ENCODE results near the gene SDK1. TPM values are rescaled to one million over a fixed set of nuclear protein-coding genes. Genes with fewer than 3 reads are reported as not detected.

Gene SDK1
- total RNA-seq, 1 donor from 2014 or later = 7.5 TPM

DNA sequence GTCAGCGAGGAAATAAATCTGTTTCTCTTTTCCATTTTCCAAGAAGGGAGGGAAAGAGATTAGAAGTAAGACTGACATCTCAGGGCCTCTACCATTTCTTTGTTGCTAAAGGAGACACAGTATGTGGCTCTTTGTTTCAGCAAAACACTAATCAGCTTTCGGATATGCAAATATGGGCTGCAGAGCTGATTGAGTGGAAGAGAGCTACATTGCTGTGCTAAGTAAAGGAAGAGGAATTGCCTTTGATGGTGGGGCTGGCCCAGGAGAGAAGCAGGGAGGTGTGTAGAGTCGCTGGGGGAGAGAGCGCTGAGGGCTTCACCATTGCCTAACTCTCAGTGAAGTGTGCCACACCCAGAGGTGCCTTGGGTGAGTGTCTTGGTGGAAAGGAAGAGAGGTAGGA is 284.8 kb downstream of the SDK1 start:
- no peak for DNase-seq

- no peak for DNase-seq
Measured at GRCh38 chr7:3588341-3588740, 287.3 kb downstream of the SDK1 start.

DNA sequence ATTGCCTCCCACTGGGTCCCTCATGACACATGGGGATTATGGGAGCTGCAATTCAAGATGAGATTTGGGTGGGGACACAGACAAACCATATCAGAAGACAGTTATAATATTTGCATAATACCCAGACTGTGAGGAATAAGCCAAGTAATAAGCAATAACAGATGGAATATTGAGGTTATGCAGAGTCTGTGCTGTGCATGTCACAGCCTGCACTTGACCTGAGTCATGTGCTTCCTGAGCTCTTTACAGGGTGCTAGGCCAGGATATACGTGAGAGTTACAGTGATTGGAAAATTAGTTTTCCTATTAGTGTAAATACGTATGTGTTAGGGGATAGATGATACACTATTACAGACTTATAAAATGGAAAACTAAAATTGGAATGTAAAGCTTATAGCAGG is 288.7 kb downstream of the SDK1 start:
- DNase-seq = no peak

GRCh38 chr7:3591219-3591618 is 290.2 kb downstream of the SDK1 start:
- no peak for DNase-seq

DNA sequence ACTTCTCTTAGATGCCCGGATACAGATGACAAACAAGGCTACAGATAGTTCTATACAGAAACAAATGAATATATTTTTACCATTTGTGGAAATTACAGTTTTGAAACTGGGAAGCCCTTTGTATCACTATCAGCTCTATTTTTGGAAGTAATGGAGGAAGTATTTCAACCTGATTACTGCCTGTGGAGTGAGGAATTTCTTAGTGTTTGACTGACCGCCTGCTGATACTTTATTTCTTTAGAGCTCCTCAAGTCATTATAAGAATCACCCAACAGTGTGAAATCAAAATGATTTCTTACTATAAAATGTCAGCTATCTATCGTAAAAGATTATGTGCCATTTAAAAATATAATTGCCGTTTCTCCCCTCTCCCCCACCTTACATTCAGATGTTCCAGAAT is 290.9 kb downstream of the SDK1 start:
- no peak for DNase-seq

- no peak for DNase-seq
Measured at GRCh38 chr7:3592401-3593134, 291.5 kb downstream of the SDK1 start.

- no peak for DNase-seq
Measured at GRCh38 chr7:3594901-3595300, 293.8 kb downstream of the SDK1 start.

GRCh38 chr7:3598854-3599253 is 297.8 kb downstream of the SDK1 start:
- no peak for DNase-seq

DNA sequence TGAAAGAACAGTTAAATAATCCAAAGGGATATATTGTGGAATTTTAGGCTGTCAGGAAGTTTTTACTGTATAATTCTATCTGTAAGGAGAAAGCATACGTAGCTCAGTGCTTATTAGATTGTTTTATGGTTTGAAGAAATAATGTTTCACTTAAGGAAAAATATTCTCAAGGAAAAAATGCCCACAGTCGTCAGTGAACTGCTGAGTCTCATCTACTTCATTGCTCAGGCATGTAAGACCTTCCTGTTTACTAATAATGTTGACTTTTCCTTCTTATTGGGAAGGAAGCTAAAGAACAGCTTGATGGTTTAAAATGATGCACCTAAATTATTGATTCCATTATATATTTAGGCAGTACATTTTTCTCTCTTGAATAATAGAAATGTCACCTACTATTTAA is 304.2 kb downstream of the SDK1 start:
- no peak for DNase-seq

- DNase-seq = no peak
Measured at GRCh38 chr7:3606436-3606835, 305.4 kb downstream of the SDK1 start.

DNA sequence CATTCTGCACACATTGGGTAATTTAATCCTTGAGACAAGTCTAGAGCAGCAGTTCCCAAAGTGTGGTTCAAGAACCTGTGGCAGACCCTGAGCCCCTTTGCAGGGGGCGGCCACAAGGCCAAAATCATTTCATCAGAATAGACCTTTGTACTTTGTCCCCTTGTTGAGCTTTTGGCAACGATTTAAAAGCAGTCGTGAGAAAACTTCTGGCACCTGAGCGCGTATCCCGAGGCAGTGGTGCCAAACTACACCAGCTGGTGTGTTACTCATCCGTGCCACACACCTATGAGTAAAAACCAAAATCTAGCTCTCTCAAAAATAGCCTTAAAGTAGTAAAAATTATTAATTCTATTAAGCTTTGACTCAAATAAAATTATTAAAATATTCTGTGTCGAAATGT is 306.8 kb downstream of the SDK1 start:
- no peak for DNase-seq

DNA sequence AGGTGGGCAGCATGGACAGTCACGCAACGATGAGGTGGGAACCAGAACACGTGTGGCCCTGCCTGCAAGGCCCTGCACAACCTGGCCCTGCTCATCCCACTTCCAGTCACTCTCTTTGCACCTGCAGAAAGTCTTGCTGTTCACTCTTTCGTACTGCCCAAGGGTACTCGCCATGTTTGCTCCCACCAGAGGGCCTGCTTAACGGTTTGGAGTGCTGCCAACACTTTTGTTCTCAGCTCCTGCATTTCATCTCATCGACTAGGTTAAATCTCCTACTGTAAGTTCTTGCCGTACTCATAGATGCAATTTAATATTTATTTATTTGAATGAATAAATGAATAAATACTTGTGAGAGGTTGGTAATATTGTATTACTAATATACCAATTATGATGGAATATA is 315.3 kb downstream of the SDK1 start:
- DNase-seq = no peak

DNA sequence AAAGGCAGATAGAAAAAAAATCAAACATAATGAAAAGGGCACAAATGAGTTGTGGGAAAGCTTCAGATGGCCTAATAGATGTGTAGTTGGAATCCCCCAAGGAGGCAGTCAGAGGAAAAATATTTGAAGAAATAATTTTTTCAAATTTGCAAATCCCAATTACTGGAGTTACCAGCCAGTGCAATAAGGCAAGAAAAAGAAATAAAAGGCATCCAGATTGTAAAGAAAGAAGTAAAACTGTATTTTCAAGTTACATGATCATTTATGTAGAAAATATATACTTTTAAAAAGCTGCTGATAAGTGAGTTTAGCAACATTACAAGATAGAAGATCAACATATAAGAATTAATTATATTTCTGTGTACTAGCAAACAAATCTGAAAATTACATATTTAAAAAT is 329.0 kb downstream of the SDK1 start:
- no peak for DNase-seq

GRCh38 chr7:3634396-3634795 is 333.3 kb downstream of the SDK1 start:
- DNase-seq = no peak

DNA sequence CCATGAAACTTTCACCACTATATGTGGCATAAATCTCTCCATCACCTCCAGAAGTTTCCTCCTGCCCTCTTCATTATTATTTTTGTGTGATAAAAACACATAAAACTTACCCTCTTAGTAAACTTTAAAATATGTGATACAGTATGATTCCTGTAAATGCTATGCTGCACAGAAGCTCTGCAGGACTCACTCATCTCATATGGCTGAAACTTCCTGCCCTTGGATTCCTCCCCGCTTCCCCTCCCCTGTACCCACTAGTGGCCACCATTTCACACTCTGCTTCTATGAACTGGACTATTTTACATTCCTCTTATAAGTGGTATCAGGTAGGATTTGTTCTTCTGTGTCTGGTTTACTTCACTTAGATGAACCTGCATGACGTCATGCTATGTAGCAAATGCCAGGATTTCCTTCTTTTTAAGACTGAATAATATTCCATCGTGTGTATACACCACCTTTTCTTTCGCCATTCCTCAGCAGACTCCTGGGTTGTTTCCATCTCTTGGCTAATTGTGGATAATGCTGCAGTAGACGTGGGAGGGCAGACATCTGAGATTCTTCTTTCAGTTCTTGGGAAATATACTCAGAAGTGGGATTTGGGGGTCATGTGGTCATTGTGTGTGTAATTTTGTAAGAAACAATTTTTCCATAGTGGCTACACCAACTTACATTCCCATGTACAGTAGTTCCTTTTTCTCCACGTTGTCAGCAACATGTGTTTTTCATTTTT is 335.2 kb downstream of the SDK1 start:
- no peak for DNase-seq

DNA sequence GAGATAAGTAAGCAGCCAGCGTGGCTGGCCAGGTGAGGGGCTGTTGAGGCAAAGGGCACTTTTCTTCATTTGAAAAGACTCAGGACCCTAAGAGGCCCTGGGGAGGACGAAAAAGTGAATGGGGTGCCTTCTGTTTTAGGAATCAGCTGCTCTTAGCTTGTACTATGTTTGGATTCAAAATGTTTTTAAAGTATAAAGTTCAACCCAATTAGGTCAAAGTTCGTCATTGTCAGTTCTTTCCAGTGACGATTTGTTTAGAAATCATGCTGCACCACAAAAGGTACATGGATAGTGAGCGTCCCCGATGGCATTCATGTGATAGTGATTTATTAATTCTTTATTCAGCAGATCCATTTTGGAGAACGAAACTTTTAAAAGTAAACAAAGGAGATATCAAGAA is 338.2 kb downstream of the SDK1 start:
- no peak for DNase-seq

DNA sequence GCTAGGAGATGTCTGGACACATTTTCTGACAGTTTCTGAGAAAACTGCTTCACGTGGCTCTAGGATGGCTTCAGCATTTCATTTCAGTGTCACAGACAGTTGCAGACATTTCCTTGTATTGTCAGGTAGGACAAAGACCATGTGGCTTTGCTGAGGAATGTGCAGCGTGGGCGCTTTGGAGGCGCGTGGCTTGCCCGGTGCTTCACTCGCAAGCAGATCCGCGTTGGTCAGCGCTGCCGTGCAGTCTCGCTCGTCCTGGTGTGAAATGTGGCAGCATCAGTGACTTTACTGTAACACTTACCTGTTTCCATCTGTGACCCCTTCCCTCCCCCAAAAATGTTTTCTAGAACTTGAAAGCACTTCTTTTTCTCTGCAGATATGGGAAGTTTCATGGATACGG is 340.5 kb downstream of the SDK1 start:
- DNase-seq = no peak

GRCh38 chr7:3643091-3643490 is 342.0 kb downstream of the SDK1 start:
- DNase-seq = no peak

DNA sequence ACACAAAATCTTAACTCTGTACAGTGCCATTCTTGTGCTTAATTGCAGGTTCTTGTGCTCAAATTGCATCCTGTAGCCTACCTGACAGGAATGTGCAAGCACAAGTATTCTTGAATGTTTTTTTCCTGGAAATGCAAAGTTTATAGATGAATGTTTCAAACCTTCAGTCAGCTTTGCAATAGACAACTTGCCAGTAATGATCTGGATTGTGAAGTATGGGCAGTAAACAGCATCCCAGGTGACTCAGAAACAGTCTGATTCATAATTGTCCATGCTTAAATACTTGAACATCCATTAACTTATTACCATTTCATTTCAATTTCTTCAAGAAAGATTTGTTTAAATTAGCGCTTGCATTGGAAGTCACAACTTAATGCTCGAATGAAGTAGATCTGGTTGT is 347.2 kb downstream of the SDK1 start:
- no peak for DNase-seq

- no peak for DNase-seq
Measured at GRCh38 chr7:3649250-3649649, 348.2 kb downstream of the SDK1 start.

DNA sequence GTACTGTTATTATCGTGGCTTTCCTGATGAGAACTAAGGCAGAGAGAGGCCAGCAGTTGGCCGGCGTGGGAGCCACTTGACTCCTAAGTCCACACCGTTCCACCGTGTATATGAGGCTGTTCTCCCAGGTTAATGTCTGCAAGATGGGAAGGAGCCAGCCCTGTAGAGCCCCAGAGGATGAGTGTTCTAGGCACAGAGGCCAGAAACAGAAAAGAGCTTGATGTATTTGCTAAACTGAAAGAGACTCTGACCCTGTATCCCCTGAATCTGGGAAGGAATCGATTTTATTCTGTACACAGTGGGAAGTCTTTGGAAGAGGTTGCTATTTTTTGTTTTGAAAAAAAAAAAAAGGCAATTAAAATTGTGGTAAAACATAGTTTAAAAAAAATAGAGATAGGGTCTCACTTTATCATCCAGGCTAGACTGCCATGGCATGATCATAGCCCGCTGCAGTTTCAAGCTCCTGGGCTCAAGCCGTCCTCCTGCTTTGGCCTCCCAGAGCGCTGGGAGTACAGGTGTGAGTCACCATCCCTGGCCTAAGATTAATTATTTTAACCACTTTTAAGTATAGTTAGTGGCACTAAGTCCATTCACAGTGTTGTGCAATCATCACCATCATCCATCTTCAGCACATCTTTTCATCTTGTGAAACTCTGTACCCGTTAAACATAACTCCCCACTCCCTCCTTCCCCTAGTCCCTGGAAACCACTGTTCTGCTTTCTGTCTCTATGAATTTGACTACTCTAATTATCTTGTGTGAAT is 348.8 kb downstream of the SDK1 start:
- DNase-seq = no peak

- DNase-seq = no peak
Measured at GRCh38 chr7:3650844-3651243, 349.8 kb downstream of the SDK1 start.

GRCh38 chr7:3655635-3656034 is 354.6 kb downstream of the SDK1 start:
- no peak for DNase-seq
